BJ (cell line): ENCODE data around the gene SMO. TPM values are rescaled to one million over a fixed set of nuclear protein-coding genes. Genes with fewer than 3 reads are reported as not detected.

ENCODE experiments used
- CTCF ChIA-PET: fragments of 350-600 bp; formaldehyde crosslinking; extraction: SDS; loops from one replicate; lab custom pipeline; 2021; ENCODE audit warnings: antibody characterized with exemption, inconsistent platforms; lab: Yijun Ruan, JAX
- POLR2A ChIA-PET: fragments of 300-600 bp; sonication (Branson Sonifier 250); formaldehyde crosslinking; extraction: SDS; loops from one replicate; lab custom pipeline; 2021; ENCODE audit warnings: antibody characterized with exemption; lab: Charles Lee
- DNase-seq: peaks from one replicate; pipeline ENCODE4 v3.0.0-alpha.2; 2011; ENCODE audit warnings: low read depth
- H3K27me3 ChIP-seq: 2 replicates; pipeline ENCODE4 v1.6.0; 2011; ENCODE audit warnings: low read length; ENCODE audit not compliant: control insufficient read depth, insufficient read depth
- H3K36me3 ChIP-seq: 2 replicates; pipeline ENCODE4 v1.5.1; 2011; ENCODE audit warnings: low read length; ENCODE audit not compliant: control insufficient read depth, insufficient read depth
- H3K4me3 ChIP-seq: 2 replicates; pipeline ENCODE4 v1.5.1; 2011; ENCODE audit warnings: low read depth, mild to moderate bottlenecking, control low read depth, low read length
- CTCF ChIP-seq: IDR thresholded peaks from 2 replicates; pipeline ENCODE4 v1.5.1; 2011; ENCODE audit warnings: low read depth, mild to moderate bottlenecking, control low read depth, inconsistent platforms, low read length, moderate library complexity; ENCODE audit not compliant: insufficient read depth
- polyA plus RNA-seq: library from polyadenylated mRNA; depleted of rRNA; stranded (reverse); fragments of >200 nt; gene quantifications from 2 replicates; pipeline ENCODE4 v1.2.3, GENCODE V29; 2011

The SMO gene
- polyA plus RNA-seq, 1 experiment = 10.8 TPM

- Histone ChIP-seq H3K4me3 (no peak overlapping the region), H3K36me3 (no peaks in the 10 kb centered on the region), H3K27me3 (peaks cover 4% of the 10 kb centered on the region)
- no peak for TF ChIP-seq CTCF
- no peak for DNase-seq
- ChIA-PET POLR2A (no interaction called here), CTCF (interaction anchor here (1.0 to 11.3 kb wide), 4 partner anchors 9 to 109 kb away, joined by 3 to 186 read pairs (median 4); no protein-coding TSS in a partner anchor)
These were observed 28.9 kb upstream of the SMO start for GRCh38 chr7:129159539-129159938.

GRCh38 chr7:129160161-129160905, 28.1 kb upstream of the SMO start:
- no peak for TF ChIP-seq CTCF
- POLR2A ChIA-PET = interaction anchor here (0.6 kb wide), 1 partner anchor 185 kb away, joined by 4 read pairs; no protein-coding TSS in a partner anchor
- peaks cover 4% of the 10 kb centered on the region for H3K27me3 ChIP-seq
- no peak for DNase-seq
- CTCF ChIA-PET = interaction anchor here (1.0 to 11.3 kb wide), 4 partner anchors 10 to 108 kb away, joined by 3 to 186 read pairs (median 4); no protein-coding TSS in a partner anchor
- no peaks in the 10 kb centered on the region for H3K36me3 ChIP-seq
- H3K4me3 ChIP-seq = no peak overlapping the region

- POLR2A ChIA-PET = no interaction called here
- DNase-seq = no peak
- no peak for TF ChIP-seq CTCF
These were observed 26.8 kb upstream of the SMO start for GRCh38 chr7:129161524-129162225.

GRCh38 chr7:129162732-129163131, 25.7 kb upstream of the SMO start:
- POLR2A ChIA-PET = no interaction called here

More at GRCh38 chr7:129161524-129162225, 26.8 kb upstream of the SMO start:
- no peak overlapping the region for H3K4me3 ChIP-seq
- H3K36me3 ChIP-seq = no peaks in the 10 kb centered on the region
- H3K27me3 ChIP-seq = peaks cover 5% of the 10 kb centered on the region
- CTCF ChIA-PET = interaction anchor here (11.3 kb wide), 1 partner anchor 50 kb away, joined by 186 read pairs; no protein-coding TSS in a partner anchor

More at GRCh38 chr7:129162732-129163131, 25.7 kb upstream of the SMO start:
- no peak for DNase-seq
- Histone ChIP-seq H3K27me3 (peaks cover 8% of the 10 kb centered on the region), H3K4me3 (no peak overlapping the region), H3K36me3 (no peaks in the 10 kb centered on the region)
- no peak for TF ChIP-seq CTCF
- CTCF ChIA-PET = interaction anchor here (0.9 to 11.3 kb wide), 7 partner anchors 9 to 71 kb away, joined by 3 to 186 read pairs (median 7); no protein-coding TSS in a partner anchor
